Cortex of kidney (tissue), 1 donor: Measurements from ENCODE around the gene PPP2R1B.
"Not testable (repeated sequence)": the region's sequence is repeated elsewhere in the genome, so short reads cannot be mapped to it uniquely, and the experiment has no call there.

ENCODE experiments used
- DNase-seq: peaks from one replicate; lab custom pipeline; 2025; lab: John Stamatoyannopoulos, UW

PPP2R1B gene

GRCh38 chr11:111782109-111782741 lies 16.0 kb upstream of the PPP2R1B start:
- DNase-seq = no peak

DNA sequence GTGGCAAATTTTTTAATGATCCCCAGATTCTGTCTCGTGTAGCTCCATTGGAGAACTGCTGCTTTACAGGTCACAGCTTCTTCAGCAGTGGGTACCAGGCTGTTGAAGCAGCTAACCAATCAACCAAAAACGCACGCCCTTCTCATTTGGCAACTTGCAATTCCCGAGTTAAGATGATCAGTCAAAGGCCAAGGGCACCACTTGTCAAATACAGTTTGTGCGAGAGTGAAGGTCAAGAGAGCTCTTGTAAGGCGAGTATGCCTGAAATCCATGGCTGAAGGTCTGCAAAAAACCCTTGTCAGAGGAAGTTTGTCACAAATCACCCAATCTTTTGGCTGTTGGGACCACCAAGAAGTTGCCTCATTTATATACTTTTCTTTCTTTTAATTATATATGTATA lies 12.9 kb upstream of the PPP2R1B start:
- no peak for DNase-seq

DNA sequence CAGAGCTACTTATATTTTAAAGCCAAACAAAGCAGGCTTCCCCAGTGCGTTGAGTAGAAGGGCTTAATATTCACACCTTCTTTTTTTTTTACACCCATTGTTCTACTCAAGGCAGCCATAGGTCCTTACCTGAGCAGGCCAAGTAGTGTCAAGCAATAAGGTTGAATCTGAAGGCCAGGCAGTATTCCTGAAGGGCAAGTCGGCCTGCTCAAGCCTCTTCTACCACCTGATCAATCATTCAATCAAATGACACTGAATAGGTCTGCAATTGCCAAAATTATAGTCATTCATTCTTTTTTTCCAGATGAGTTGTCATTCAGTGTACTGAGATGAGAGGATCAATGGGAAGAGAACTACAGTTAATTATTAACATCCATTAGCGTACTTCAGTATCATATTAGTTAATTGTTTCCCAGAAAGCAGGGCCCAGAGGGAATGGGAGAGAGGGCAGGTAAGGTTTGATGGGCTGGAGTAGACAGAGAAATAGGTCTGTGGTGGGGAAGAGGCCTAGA lies 11.9 kb upstream of the PPP2R1B start:
- DNase-seq = no peak

DNA sequence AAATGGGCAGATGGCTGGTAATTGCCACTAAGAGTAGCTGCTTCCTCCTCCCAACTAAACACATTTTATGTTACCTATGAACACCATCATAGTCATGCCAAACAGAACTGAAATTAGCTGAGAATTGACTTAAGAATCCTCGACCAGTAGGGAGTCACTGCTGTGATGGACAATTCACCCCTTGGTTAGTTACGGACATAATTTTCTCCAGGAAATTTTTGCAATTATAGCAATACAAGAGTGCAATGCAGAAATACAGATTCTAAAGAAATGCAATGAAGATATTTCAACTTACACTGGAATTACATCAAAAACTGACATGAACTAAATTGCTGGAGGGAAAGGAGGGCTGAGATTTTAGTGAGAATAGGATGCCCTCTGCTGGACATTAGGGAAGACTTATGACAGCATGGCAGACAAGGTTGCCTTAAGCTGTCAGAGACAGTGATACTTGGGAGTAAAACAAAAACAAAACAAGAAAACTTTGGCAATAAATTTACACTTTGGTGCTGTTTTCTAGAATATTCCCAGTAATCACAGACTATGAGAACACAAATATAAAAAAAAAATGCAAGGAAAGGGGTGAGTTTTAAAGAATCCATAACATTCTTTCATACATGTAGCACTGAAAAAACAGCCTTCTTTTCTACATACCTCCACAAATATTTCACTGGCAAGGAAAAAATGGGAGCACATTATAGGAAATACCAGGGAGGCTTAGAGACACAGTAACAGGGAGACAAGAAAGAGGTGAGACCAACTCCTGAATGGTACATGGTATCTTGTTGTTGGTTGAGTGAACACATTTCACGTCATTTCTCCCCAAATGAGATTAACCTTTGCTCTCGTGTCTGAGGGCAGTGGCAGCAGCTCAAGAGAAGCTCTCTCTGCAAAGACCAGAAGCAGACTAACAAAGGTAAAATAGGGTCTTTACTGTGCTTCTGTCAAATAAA lies 11.2 kb upstream of the PPP2R1B start:
- DNase-seq = no peak

GRCh38 chr11:111776398-111777093 lies 10.4 kb upstream of the PPP2R1B start:
- no peak for DNase-seq

- DNase-seq = no peak
These were observed 8.9 kb upstream of the PPP2R1B start for GRCh38 chr11:111774955-111775710.

DNA sequence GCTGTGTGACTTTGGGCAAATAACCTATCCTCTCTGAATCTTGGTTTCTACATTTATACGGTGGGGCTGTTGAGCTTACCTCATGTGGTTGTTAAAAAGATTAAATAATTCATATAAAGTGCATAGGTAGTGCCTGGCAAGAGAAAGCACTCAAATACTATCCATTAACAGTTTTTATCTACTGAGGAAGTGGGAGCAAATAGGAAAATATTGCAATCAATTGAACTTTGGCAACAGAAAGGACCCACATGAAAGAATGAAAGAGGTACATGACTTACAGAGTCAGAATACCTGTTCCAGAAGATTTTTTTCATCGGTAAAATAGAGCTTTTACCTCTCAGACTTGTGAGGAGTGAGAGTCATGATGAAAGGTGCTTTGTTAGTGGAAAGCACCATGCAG lies 6.3 kb upstream of the PPP2R1B start:
- no peak for DNase-seq

- DNase-seq = not testable (repeated sequence)
These were observed 5.0 kb upstream of the PPP2R1B start for GRCh38 chr11:111771205-111771604.

GRCh38 chr11:111770581-111771134 lies 4.5 kb upstream of the PPP2R1B start:
- no peak for DNase-seq

DNA sequence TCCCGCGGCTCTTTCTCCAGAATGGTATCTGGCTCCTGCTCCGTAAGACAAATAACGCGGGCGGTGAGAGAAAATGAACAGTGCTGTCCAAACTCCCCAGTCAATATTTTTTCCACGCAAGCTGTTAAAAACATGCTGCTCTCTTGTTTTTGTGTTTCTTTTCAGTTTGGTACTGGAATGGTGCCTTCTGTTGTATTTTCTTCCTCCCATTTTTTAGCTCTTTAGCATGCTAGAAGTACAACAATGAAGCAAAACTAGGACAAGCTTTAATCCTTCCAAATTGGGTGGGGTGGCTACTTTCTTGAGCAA lies 599 bp upstream of the PPP2R1B start:
- DNase-seq = no peak

DNA sequence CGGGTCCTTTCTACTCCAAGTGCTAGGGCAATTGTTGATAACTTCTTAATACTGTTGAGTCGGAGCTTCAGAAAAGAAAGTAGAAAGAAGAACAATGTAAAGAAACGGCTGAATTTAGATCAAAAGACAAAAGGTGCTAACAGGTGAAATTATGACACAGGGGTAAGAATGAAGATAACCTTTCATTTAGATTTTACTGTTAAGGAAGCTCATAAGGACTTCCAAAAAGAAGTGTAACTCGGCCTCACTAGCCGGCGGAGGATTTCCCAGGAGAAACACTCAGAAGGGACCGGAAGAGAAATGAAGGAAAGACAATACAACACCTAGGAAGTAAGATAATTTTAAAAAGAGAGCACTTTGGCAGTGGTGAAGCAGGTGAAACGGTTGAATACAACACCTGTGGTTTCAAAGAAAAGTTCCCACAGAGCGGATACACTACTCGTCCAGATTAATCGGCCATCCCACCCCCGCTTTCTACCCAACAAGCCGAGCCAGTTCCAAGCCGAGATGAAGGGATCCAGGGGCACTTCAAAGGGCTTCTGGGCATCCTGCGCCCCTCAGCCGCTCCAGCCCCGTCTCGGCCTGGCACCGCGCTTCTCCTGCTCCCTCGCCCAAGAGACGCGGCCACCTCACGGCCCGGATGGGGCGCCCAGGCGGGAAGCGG lies 737 bp downstream of the PPP2R1B start:
- no peak for DNase-seq

GRCh38 chr11:111764621-111765020 lies 1.6 kb downstream of the PPP2R1B start:
- DNase-seq = no peak

DNA sequence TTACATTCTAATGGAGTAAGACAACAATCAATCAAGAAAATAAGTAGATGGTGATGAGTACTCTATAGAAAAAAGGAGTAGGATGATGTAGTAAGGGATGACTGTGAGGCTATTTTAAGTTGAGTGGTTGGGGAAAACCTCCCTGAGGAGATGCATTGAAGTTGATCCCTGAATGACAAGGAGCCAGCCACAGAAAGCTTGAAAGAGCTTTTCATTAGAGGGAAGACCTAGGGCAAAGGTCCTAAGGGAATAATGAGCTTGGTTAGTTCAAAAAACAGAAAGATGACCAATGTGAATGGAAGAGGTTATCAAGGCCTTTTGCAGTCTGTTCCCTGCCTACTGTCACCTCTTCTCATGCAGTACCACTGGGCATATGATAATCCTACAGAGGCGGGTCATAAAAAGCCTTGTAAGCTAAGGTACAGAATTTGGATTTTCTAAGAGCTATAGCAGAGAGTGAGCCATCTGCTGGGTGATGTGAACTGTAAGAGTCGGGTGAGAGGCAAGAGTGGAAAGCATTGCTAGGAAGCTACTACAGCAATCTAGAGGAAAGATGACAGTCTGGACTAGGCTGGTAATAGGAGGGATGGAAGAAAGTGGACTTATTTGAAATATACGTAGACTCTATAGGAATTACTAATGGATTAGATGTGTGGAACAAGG lies 3.1 kb downstream of the PPP2R1B start:
- DNase-seq = no peak

DNA sequence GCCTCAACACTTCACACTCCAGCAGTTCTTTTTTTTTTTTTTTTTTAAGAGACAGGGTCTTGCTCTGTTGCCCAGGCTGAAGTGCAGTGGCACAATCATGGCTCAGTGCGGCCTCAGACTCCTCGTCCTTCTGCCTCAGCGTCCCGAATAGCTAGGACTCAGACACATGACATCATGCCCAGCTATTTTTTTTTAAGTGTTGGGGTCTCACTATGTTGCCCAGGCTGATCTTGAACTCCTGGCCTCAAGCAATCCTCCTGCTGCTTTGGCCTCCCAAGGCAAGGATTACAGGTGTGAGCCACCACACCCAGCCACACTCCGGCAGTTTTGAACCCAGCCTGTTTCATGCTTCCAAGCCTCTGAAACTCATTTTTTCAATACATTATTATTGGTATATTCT lies 3.7 kb downstream of the PPP2R1B start:
- DNase-seq = no peak

- DNase-seq = no peak
These were observed 5.2 kb downstream of the PPP2R1B start for GRCh38 chr11:111761036-111761435.

DNA sequence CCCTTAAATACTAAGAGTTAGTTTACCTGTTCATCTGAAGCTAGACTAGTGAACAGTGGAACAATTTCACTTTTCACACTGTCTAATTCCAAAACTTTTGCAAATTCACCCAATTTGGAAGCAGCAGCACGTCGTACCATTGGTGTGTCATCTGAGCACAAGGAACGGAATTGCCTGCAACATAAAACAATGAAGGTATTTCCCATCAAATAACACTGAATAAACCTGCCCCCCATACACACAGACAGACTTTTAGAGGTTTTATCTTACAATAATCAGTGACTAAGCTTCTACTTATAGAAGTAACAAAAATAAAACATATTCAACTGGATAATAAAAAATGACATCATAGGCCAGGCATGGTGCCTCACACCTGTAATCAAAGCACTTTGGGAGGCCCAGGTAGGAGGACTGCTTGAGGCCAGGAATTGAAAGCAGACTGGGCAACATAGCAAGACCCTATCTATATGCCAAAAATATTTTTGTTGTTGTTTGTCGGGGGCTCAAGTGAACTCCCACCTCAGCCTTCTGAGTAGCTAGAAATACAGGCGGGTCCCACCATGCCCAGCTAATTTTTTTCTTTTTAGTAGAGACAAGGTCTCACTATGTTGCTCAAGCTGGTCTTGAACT lies 6.3 kb downstream of the PPP2R1B start:
- DNase-seq = no peak

- no peak for DNase-seq
These were observed 6.8 kb downstream of the PPP2R1B start for GRCh38 chr11:111759376-111759775.

GRCh38 chr11:111756097-111756496 lies 10.1 kb downstream of the PPP2R1B start:
- no peak for DNase-seq

- no peak for DNase-seq
These were observed 16.5 kb downstream of the PPP2R1B start for GRCh38 chr11:111749646-111750045.
